Urinary bladder (tissue), 4 donors: ENCODE results near the gene SART3. TPM values are rescaled to one million over a fixed set of nuclear protein-coding genes. Genes with fewer than 3 reads are reported as not detected.

Experiments
- DNase-seq: peaks from one replicate; pipeline ENCODE4 v3.0.0-alpha.2; 2015; ENCODE audit errors: extremely low spot score
- H3K27ac ChIP-seq: one replicate; pipeline ENCODE4 v1.5.1; 2013; ENCODE audit warnings: low read depth, mild to moderate bottlenecking, moderate library complexity
- H3K36me3 ChIP-seq: one replicate; pipeline ENCODE4 v1.6.1; 2013; ENCODE audit warnings: mild to moderate bottlenecking, moderate library complexity; ENCODE audit not compliant: insufficient read depth
- H3K4me1 ChIP-seq: one replicate; pipeline ENCODE4 v1.6.1; 2013; ENCODE audit warnings: mild to moderate bottlenecking, moderate library complexity; ENCODE audit not compliant: insufficient read depth
- H3K4me3 ChIP-seq: one replicate; pipeline ENCODE4 v1.5.1; 2013; ENCODE audit warnings: low read depth, low read length
- WGBS: extraction: QIAGEN DNeasy Blood & Tissue Kit; methylation state at CpG from one replicate; pipeline ENCODE4 v1.1.7; 2013; 5-methylcytosine and 5-hydroxymethylcytosine counted together
- polyA plus RNA-seq: library from polyadenylated mRNA; stranded (reverse); fragments of 200-250 nt; gene quantifications from one replicate; pipeline ENCODE4 v1.2.3, GENCODE V29; 2013
- total RNA-seq: library from RNA; depleted of rRNA; stranded (reverse); fragments of >200 nt; gene quantifications from one replicate; pipeline ENCODE4 v1.2.3, GENCODE V29; 2014
- donor health status: healthy with polysubstance abuse.
- donor health status: healthy.

The SART3 gene
- total and polyA plus RNA-seq, 2 donors, result 29.3 to 60.9 TPM

- 90% methylated on average over 5 of the region's 5 CpGs for WGBS
- no peaks in the 10 kb centered on the region for H3K4me1 ChIP-seq
Observed at GRCh38 chr12:108553799-108554198, 7.2 kb downstream of the SART3 start.

GRCh38 chr12:108551535-108551934 is 9.4 kb downstream of the SART3 start:
- 81% methylated on average over 5 of the region's 5 CpGs for WGBS
- Histone ChIP-seq H3K27ac (no peak overlapping the region), H3K36me3 (peaks cover 5% of the 10 kb centered on the region), H3K4me1 (no peaks in the 10 kb centered on the region), H3K4me3 (no peak overlapping the region)
- DNase-seq, result no peak

More at GRCh38 chr12:108553799-108554198, 7.2 kb downstream of the SART3 start:
- H3K4me3 ChIP-seq, result no peak overlapping the region
- no peak for DNase-seq
- no peaks in the 10 kb centered on the region for H3K36me3 ChIP-seq
- H3K27ac ChIP-seq, result no peak overlapping the region

GRCh38 chr12:108548954-108549521 is 11.9 kb downstream of the SART3 start:
- peaks cover 5% of the 10 kb centered on the region for H3K36me3 ChIP-seq

GRCh38 chr12:108547686-108548085 is 13.3 kb downstream of the SART3 start:
- Histone ChIP-seq H3K4me3 (no peak overlapping the region), H3K36me3 (peaks cover 5% of the 10 kb centered on the region), H3K27ac (no peak overlapping the region), H3K4me1 (no peaks in the 10 kb centered on the region)
- 79% methylated on average over 9 of the region's 9 CpGs for WGBS
- no peak for DNase-seq

More at GRCh38 chr12:108548954-108549521, 11.9 kb downstream of the SART3 start:
- WGBS, result 68% methylated on average over 7 of the region's 7 CpGs
- H3K27ac ChIP-seq, result no peak overlapping the region
- H3K4me3 ChIP-seq, result no peak overlapping the region
- no peak for DNase-seq
- no peaks in the 10 kb centered on the region for H3K4me1 ChIP-seq

- H3K27ac ChIP-seq, result no peak overlapping the region
- no peak overlapping the region for H3K4me3 ChIP-seq
- H3K36me3 ChIP-seq, result peaks cover 5% of the 10 kb centered on the region
- no peak for DNase-seq
- no peaks in the 10 kb centered on the region for H3K4me1 ChIP-seq
- WGBS, result 87% methylated on average over 3 of the region's 3 CpGs
Observed at GRCh38 chr12:108543652-108544051, 17.3 kb downstream of the SART3 start.

GRCh38 chr12:108542320-108542719 is 18.7 kb downstream of the SART3 start:
- no peak overlapping the region for H3K27ac ChIP-seq

GRCh38 chr12:108538616-108539195 is 22.3 kb downstream of the SART3 start:
- whole genome bisulfite sequencing, result 93% methylated on average over 10 of the region's 10 CpGs
- no peak for DNase-seq
- Histone ChIP-seq H3K4me1 (no peaks in the 10 kb centered on the region), H3K36me3 (peaks cover 10% of the 10 kb centered on the region), H3K27ac (no peak overlapping the region), H3K4me3 (no peak overlapping the region)

More at GRCh38 chr12:108542320-108542719, 18.7 kb downstream of the SART3 start:
- no peaks in the 10 kb centered on the region for H3K4me1 ChIP-seq
- no peak overlapping the region for H3K4me3 ChIP-seq
- 65% methylated on average over 4 of the region's 4 CpGs for WGBS
- DNase-seq, result no peak
- no peaks in the 10 kb centered on the region for H3K36me3 ChIP-seq

- no peaks in the 10 kb centered on the region for H3K4me1 ChIP-seq
- H3K4me3 ChIP-seq, result no peak overlapping the region
- peaks cover 10% of the 10 kb centered on the region for H3K36me3 ChIP-seq
- no peak overlapping the region for H3K27ac ChIP-seq
- DNase-seq, result no peak
- 61% methylated on average over 6 of the region's 6 CpGs for WGBS
Observed at GRCh38 chr12:108538146-108538545, 22.8 kb downstream of the SART3 start.

GRCh38 chr12:108531929-108532848 is 28.8 kb downstream of the SART3 start:
- WGBS, result 91% methylated on average over 15 of the region's 15 CpGs
- H3K36me3 ChIP-seq, result peaks cover 13% of the 10 kb centered on the region
- no peak for DNase-seq
- no peak overlapping the region for H3K27ac ChIP-seq
- no peak overlapping the region for H3K4me3 ChIP-seq
- no peaks in the 10 kb centered on the region for H3K4me1 ChIP-seq

GRCh38 chr12:108530161-108530560 is 30.8 kb downstream of the SART3 start:
- H3K36me3 ChIP-seq, result peaks cover 6% of the 10 kb centered on the region
- H3K27ac ChIP-seq, result no peak overlapping the region
- H3K4me3 ChIP-seq, result no peak overlapping the region
- 96% methylated on average over 9 of the region's 9 CpGs for WGBS
- no peak for DNase-seq
- no peaks in the 10 kb centered on the region for H3K4me1 ChIP-seq

GRCh38 chr12:108527166-108527496 is 33.8 kb downstream of the SART3 start:
- 93% methylated on average over 6 of the region's 6 CpGs for WGBS
- H3K4me3 ChIP-seq, result no peak overlapping the region
- no peaks in the 10 kb centered on the region for H3K4me1 ChIP-seq
- no peak for DNase-seq
- H3K36me3 ChIP-seq, result peaks cover 8% of the 10 kb centered on the region
- H3K27ac ChIP-seq, result no peak overlapping the region

GRCh38 chr12:108526482-108527165 is 34.3 kb downstream of the SART3 start:
- WGBS, result 84% methylated on average over 10 of the region's 10 CpGs
- peaks cover 8% of the 10 kb centered on the region for H3K36me3 ChIP-seq

GRCh38 chr12:108525681-108526080 is 35.3 kb downstream of the SART3 start:
- no peak for DNase-seq
- Histone ChIP-seq H3K36me3 (peaks cover 8% of the 10 kb centered on the region), H3K27ac (no peak overlapping the region), H3K4me3 (no peak overlapping the region), H3K4me1 (no peaks in the 10 kb centered on the region)
- WGBS, result 87% methylated on average over 5 of the region's 5 CpGs

More at GRCh38 chr12:108526482-108527165, 34.3 kb downstream of the SART3 start:
- Histone ChIP-seq H3K27ac (no peak overlapping the region), H3K4me3 (no peak overlapping the region), H3K4me1 (no peaks in the 10 kb centered on the region)
- no peak for DNase-seq
